Smooth muscle cell (in vitro differentiated cells): ENCODE data around the gene ZNF213. TPM values are rescaled to one million over a fixed set of nuclear protein-coding genes. Genes with fewer than 3 reads are reported as not detected.
"Not testable (repeated sequence)": the region's sequence is repeated elsewhere in the genome, so short reads cannot be mapped to it uniquely, and the experiment has no call there.

Experiments used
- DNase-seq: peaks from one replicate; lab custom pipeline; 2025; ENCODE audit not compliant: unreplicated experiment; lab: John Stamatoyannopoulos, UW
- H2AFZ ChIP-seq: fragments of 200-600 bp; sonication (generic); 2 replicates; pipeline ENCODE4 v1.6.0; 2016; ENCODE audit warnings: antibody characterized with exemption, low read depth, mild to moderate bottlenecking
- H3F3A ChIP-seq: fragments of 200-600 bp; sonication (generic); 2 replicates; pipeline ENCODE4 v1.6.0; 2017; ENCODE audit warnings: antibody characterized with exemption, low read depth
- H3K27ac ChIP-seq: fragments of 200-600 bp; sonication (generic); 2 replicates; pipeline ENCODE4 v1.5.1; 2016; ENCODE audit warnings: low read depth, mild to moderate bottlenecking
- H3K27me3 ChIP-seq: fragments of 200-600 bp; sonication (generic); 2 replicates; pipeline ENCODE4 v1.6.1; 2016; ENCODE audit warnings: low read depth, mild to moderate bottlenecking
- H3K36me3 ChIP-seq: fragments of 200-600 bp; sonication (generic); 2 replicates; pipeline ENCODE4 v1.5.1; 2016; ENCODE audit warnings: low read depth
- H3K4me1 ChIP-seq: fragments of 200-600 bp; sonication (generic); 2 replicates; pipeline ENCODE4 v1.5.1; 2016; ENCODE audit warnings: low read depth
- H3K4me2 ChIP-seq: fragments of 200-600 bp; sonication (generic); 2 replicates; pipeline ENCODE4 v1.6.0; 2016; ENCODE audit warnings: mild to moderate bottlenecking
- H3K4me3 ChIP-seq: fragments of 200-600 bp; sonication (generic); 2 replicates; pipeline ENCODE4 v1.5.1; 2016; ENCODE audit warnings: mild to moderate bottlenecking
- H3K79me2 ChIP-seq: fragments of 200-600 bp; sonication (generic); 2 replicates; pipeline ENCODE4 v1.6.0; 2016; ENCODE audit warnings: low read depth, mild to moderate bottlenecking
- H3K9ac ChIP-seq: fragments of 200-600 bp; sonication (generic); 2 replicates; pipeline ENCODE4 v1.6.0; 2016; ENCODE audit warnings: low read depth
- H3K9me3 ChIP-seq: fragments of 200-600 bp; sonication (generic); replicated peaks from 2 replicates; pipeline ENCODE4 v1.5.1; 2016; ENCODE audit warnings: low read depth
- H4K20me1 ChIP-seq: fragments of 200-600 bp; sonication (generic); 2 replicates; pipeline ENCODE4 v1.6.0; 2016; ENCODE audit warnings: low read depth
- WGBS: methylation state at CpG from one replicate; pipeline ENCODE4 v1.1.7; 2016; ENCODE audit warnings: low lambda C conversion rate; 5-methylcytosine and 5-hydroxymethylcytosine counted together
- polyA plus RNA-seq: library from polyadenylated mRNA; unstranded; fragments of >200 nt; fragmentation: Nextera tagmentation; extraction: Ambion mirVana; gene quantifications from 2 replicates; pipeline ENCODE4 v1.2.1, GENCODE V29; 2016
- total RNA-seq: library from RNA; depleted of rRNA; stranded (reverse); fragments of >200 nt; gene quantifications from 2 replicates; pipeline ENCODE4 v1.2.3, GENCODE V29; 2014
- TF ChIP-seq, protein P1 (sequence below): fragments of 200-600 bp; sonication (generic); IDR thresholded peaks from 2 replicates; pipeline ENCODE4 v1.5.1; 2017; ENCODE audit warnings: borderline replicate concordance, mild to moderate bottlenecking, antibody characterized with exemption; ENCODE audit not compliant: insufficient read depth, poor library complexity, severe bottlenecking

The ZNF213 gene
- total and polyA plus RNA-seq, 2 experiments from 2014 or later: 9.2 to 9.6 TPM

DNA sequence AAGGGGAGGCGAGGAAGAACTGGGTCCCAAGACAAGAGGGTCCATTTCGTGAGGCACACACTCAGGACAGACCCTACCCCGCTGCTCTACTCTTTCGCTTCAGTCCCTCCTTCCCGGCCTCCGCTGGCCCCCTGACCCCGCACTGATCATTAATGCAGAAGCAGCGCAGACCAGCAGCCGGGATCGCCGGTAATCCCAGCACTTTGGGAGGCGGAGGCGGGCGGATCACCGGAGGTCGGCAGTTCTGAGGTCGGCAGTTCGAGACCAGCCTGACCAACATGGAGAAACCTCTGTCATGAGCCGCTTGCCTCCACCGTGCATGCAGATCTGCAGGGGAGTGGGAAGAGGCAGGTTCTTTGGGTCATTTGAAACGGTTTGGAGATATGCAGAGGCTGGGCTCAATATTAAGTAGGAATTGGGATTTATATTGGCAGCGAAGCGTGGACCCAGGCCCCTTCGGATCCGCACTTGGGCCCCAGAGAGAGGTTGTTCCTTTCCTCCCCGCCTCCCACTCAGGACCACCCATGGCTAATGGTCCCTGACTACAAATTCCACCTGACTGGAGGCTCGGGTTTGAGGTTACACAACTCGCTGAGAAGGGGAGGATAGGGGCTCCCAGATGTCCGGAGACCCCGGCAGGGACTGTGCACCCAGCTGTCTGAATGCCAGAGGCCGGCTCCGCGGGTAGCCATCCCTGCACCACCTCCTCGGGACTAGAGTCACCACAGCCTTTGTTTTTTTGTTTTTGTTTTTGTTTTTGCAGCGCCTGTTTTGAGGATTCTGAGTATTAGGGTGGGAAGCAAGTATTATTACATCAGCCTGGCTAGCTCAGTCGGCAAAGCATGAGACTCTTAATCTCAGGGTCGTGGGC lies 29.5 kb downstream of the ZNF213 start:
- H3K4me2 ChIP-seq: no peak overlapping the region

DNA sequence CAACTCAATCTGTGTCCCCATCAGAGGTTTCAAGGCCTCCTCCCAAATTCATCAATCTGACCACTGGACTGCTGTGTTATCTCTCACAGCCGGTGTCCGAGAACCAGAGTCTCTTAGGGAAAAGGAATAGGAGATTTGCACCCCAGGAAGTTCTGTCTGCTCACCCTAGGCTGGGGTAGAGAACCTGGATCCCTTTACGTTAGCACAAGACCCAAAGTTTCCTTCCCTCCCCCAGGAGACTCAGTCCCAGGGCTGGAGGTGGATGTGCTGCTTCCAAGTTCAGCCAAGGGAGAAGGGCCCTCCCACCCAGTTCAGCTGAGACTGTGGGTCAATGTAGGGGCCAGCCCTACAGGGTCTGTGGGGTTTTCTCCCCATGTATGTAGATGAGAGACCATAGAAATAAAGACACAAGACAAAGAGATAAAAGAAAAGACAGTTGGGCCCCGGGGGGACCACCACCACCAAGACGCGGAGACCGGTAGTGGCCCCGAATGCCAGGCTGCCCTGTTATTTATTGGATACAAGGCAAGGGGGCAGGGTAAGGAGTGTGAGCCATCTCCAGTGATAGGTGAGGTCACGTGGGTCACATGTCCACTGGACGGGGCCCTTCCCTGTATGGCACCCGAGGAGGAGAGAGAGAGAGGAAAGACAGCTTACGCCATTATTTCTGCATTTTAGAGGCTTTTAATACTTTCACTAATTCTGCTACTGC lies 30.4 kb downstream of the ZNF213 start:
- Histone ChIP-seq H2AFZ (peak overlapping the region; percentile 89), H3K4me2 (peak overlapping the region; percentile 78), H3K4me3 (peak overlapping the region; percentile 34), H3K4me1 (no peaks in the 10 kb centered on the region), H3F3A (no peaks in the 10 kb centered on the region), H3K27me3 (peaks cover 23% of the 10 kb centered on the region), H3K79me2 (no peaks in the 10 kb centered on the region), H3K9me3 (no peaks in the 10 kb centered on the region), H4K20me1 (no peaks in the 10 kb centered on the region), H3K27ac (no peak overlapping the region), H3K9ac (no peak overlapping the region), H3K36me3 (no peaks in the 10 kb centered on the region)
- TF ChIP-seq, protein P1, sequence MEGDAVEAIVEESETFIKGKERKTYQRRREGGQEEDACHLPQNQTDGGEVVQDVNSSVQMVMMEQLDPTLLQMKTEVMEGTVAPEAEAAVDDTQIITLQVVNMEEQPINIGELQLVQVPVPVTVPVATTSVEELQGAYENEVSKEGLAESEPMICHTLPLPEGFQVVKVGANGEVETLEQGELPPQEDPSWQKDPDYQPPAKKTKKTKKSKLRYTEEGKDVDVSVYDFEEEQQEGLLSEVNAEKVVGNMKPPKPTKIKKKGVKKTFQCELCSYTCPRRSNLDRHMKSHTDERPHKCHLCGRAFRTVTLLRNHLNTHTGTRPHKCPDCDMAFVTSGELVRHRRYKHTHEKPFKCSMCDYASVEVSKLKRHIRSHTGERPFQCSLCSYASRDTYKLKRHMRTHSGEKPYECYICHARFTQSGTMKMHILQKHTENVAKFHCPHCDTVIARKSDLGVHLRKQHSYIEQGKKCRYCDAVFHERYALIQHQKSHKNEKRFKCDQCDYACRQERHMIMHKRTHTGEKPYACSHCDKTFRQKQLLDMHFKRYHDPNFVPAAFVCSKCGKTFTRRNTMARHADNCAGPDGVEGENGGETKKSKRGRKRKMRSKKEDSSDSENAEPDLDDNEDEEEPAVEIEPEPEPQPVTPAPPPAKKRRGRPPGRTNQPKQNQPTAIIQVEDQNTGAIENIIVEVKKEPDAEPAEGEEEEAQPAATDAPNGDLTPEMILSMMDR: no peak
- 85% methylated on average over 12 of the region's 12 CpGs for WGBS
- DNase-seq: no peak

More for the DNA sequence above, 29.5 kb downstream of the ZNF213 start:
- WGBS: 90% methylated on average over 37 of the region's 37 CpGs
- H2AFZ ChIP-seq: no peak overlapping the region
- no peaks in the 10 kb centered on the region for H3K9me3 ChIP-seq
- no peaks in the 10 kb centered on the region for H3K36me3 ChIP-seq
- no peaks in the 10 kb centered on the region for H3K79me2 ChIP-seq
- no peaks in the 10 kb centered on the region for H4K20me1 ChIP-seq
- no peak overlapping the region for H3K4me3 ChIP-seq
- no peak overlapping the region for H3K9ac ChIP-seq
- H3K27ac ChIP-seq: no peak overlapping the region
- H3K27me3 ChIP-seq: peaks cover 14% of the 10 kb centered on the region
- DNase-seq: no peak
- H3F3A ChIP-seq: no peaks in the 10 kb centered on the region
- TF ChIP-seq, protein P1: no peak
- H3K4me1 ChIP-seq: no peaks in the 10 kb centered on the region

DNA sequence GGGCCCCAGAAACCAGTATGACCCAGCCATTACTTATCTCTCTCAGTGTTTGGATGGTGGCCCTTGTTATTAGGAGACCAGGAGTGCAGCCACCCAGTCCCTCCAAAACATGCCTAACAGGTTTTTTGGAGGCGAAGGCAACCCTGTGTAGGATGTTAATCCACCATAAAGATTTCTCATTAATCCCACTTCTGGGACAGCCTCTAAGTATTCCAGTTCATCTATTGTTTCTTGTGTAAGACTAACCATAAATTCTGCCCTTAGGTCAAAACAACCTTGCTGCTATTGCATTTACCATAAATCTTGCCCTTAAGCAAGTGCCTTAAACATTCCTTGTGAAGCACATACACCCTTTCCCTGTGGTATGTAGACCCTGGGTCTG lies 31.7 kb downstream of the ZNF213 start:
- Histone ChIP-seq H3K4me2 (no peak overlapping the region), H3K27me3 (peaks cover 35% of the 10 kb centered on the region), H3K36me3 (no peaks in the 10 kb centered on the region), H2AFZ (no peak overlapping the region), H3K79me2 (no peaks in the 10 kb centered on the region), H4K20me1 (no peaks in the 10 kb centered on the region), H3K9me3 (no peaks in the 10 kb centered on the region), H3K4me3 (no peak overlapping the region), H3K9ac (no peak overlapping the region), H3K4me1 (no peaks in the 10 kb centered on the region), H3K27ac (no peak overlapping the region), H3F3A (no peaks in the 10 kb centered on the region)
- 23% methylated on average over 1 of the region's 1 CpG for WGBS
- no peak for DNase-seq
- TF ChIP-seq, protein P1: no peak

DNA sequence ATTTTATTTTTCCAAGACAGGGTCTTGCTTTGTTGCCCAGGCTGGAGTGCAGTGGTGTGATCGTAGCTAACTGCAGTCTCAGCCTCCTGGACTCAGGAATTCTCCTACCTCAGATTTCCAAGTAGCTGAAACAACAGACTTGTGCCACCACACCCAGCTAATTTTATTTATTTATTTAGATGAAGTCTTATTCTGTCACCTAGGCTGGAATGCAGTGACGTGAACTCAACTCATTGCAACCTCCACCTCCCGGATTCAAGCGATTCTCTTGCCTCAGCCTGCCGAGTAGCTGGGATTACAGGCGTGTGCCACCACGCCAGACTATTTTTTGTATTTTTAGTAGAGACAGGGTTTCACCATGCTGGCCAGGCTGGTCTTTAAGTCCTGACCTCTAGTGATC lies 33.9 kb downstream of the ZNF213 start:
- H3F3A ChIP-seq, H3K36me3 ChIP-seq, H3K9ac ChIP-seq, H4K20me1 ChIP-seq, H3K9me3 ChIP-seq, H3K79me2 ChIP-seq, H3K4me3 ChIP-seq, H2AFZ ChIP-seq, H3K4me2 ChIP-seq, DNase-seq, H3K4me1 ChIP-seq, H3K27ac ChIP-seq: not testable (repeated sequence)
- H3K27me3 ChIP-seq: peaks cover 58% of the 10 kb centered on the region
- 94% methylated on average over 7 of the region's 7 CpGs for WGBS
